Activated CD4-positive, alpha-beta T cell treated with anti-CD3 and anti-CD28 coated beads, Interleukin-2, Interleukin-4, amounts not matched to agents 100 ng/mL and 50 ng/mL, durations not matched to agents 16 hours and 8 hours (primary cell): ENCODE data around the gene CORO7.
"Not testable (repeated sequence)": the region's sequence is repeated elsewhere in the genome, so short reads cannot be mapped to it uniquely, and the experiment has no call there.

Experiments
- DNase-seq: peaks from one replicate; pipeline ENCODE4 v3.0.0-alpha.2; 2020; ENCODE audit warnings: low spot score

The CORO7 gene

DNA sequence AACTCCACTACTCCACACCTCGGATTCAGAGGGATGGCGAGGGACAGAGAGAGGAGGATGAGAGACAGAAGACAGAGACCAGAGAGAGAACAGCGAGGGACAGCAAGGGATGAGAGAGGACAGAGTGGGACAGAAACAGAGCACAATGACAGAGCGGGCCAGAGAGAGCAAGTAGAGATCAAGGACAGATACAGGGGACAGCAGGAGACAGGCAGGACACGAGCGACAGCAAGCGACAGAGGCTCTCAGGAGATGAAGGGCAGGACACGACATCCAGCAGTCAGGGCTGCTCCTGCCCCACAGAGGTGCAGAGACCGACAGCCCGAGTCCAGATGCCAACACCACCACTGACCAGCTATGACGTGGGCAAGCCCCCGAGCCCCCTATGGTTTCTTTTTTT lies 14.9 kb downstream of the CORO7 start:
- DNase-seq, result no peak

DNA sequence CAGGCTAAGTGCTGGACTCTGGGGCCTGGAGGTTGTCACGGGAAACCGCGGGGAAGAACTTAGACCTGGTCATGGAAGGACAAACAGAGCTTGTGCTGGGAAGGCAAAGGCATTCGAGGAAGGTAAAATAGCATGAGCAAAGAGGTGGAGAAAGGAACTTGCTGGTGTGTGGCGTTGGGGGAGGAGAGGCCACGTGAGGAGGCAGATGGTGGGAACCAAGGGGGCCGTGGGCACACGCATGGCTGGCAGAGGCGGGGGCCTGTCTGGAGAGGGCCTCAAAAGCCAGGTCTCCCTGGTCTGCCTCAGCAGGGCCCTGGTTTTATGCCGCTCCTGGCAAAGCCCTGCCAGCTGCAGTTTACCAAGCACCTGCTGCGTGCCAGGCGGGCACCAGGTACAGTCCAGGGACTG lies 15.3 kb downstream of the CORO7 start:
- no peak for DNase-seq

DNA sequence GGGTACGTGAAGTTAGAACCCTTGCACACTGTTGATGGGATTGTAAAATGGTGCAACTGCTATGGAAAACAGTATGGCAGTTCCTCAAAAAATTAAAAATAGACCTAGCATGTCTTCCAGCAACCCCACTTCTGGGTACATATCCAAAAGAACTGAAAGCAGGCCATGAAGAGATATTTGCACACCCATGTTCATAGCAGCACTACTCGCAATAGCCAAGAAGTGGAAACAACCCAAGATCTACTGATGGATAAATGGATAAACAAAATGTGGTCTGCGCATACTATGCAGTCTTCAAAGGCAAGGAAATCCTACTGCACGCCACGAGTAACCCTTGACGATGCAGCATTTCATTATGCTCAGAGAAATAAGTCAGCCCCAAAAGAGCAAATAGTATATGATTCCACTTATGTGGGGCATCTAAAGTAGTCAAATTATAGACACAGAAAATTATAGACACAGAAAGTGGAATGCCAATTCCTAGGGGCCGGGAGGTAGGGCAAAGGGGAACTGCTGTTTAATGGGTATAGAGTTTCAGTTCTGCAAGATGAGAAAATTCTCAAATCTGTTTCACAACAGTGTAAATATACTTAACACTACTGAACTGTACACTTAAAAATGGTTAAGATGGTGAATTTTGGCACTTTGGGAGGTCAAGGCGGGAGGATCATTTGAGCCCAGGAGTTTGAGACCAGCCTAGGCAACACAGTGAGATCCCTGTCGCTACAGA lies 17.2 kb downstream of the CORO7 start:
- DNase-seq, result no peak

DNA sequence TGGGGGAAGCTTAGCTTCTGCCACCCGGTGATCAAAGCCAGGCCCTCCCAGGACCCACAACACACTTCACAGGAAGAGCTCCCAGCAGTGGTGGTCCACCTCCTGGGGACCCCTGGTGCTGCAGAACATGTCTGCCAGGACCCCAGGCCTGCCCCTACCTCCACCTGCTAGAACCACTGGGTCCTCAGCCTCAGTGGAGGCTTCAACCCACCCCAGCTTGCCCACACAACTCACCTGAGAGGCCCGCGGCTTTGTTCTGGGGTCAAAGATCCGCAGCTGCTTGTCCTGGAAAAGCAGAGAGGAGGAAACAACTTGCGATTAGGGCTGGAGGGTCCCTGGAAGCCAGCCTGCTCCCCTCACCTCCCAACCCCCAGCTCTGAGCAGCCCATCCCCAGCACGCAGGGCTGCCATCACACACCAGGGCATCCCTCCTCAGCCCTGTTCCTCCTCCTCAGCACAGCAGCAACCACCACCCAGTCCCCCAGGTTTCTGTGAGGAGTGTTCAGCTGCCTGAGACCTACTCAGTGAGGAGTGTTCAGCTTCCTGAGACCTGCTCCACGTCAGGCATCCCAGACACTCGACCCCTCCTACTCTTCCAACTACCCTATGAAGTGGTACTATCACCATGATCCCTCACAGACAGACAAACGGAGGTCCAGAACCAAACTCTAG lies 21.2 kb downstream of the CORO7 start:
- no peak for DNase-seq

DNA sequence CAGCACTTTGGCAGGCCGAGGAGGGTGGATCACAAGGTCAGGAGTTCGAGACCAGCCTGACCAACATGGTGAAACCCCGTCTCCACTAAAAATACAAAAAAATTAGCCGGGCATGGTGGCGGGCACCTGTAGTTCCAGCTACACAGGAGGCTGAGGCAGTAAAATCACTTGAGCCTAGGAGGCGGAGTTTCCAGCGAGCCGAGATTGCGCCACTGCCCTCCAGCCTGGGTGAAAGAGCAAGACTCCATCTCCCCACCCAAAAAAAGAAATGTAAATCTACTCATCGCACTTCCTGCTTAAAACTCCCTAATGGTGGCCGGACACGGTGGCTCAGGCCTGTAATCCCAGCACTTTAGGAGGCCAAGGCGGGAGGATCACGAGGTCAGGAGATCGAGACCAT lies 22.5 kb downstream of the CORO7 start:
- not testable (repeated sequence) for DNase-seq

DNA sequence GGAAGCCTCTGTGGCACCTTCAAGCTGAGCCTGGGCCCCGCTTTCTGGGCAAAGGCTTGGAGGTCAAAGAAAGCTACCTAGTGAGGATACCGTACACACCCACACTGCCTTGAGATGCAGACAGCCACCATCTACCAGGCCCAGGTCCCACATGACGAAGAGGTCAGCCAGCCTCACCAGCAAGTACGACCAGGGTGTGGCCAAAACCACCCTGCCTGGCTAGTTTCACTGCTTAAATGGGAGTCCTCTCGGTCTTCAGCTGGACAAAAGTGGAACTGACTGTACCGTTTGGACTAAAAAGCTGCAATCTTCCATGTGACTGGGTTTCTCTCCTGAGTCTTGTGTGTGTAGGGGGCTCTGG lies 23.2 kb downstream of the CORO7 start:
- no peak for DNase-seq

DNA sequence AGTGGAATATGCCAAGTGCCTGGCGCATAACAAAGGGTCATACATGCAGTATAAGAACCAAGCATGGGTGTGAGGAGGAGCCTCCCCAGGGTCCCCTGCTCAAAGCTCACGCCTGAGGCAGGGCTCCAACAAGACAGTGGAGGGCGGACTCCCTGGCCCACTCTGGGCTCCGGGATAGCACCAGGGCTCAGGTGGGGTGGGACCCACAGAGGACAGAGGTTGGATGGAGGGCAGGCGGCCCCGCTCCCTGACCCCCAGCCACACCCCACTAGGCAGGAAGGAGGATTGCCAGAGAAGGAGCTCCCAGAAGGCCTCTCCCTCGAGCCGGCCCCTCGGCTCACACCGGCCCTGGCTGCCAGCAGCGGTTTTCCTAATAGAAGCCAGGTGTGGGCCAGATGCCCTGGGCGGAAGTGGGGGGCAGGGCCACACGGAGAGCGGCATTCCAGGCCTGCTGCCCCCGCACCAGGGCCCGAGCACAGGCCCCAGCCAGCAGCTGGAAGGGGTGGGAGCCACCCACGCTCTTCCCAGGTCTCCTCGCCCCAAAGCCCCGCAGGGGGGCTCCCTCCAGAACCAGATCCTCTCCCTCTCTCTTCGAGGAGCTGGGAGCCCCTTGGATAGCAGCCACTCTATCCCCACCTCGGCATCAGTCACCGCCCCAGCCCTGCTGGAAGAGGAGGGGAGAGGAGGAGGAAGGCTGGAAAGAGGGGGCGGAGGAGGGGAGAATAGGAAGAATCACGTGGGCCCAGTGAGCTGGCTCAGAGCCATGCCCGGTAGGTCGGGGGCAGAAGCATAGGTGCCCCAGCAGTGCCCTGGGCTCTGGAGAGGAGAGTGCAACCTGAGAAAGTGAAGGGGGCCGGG lies 23.8 kb downstream of the CORO7 start:
- DNase-seq, result no peak

DNA sequence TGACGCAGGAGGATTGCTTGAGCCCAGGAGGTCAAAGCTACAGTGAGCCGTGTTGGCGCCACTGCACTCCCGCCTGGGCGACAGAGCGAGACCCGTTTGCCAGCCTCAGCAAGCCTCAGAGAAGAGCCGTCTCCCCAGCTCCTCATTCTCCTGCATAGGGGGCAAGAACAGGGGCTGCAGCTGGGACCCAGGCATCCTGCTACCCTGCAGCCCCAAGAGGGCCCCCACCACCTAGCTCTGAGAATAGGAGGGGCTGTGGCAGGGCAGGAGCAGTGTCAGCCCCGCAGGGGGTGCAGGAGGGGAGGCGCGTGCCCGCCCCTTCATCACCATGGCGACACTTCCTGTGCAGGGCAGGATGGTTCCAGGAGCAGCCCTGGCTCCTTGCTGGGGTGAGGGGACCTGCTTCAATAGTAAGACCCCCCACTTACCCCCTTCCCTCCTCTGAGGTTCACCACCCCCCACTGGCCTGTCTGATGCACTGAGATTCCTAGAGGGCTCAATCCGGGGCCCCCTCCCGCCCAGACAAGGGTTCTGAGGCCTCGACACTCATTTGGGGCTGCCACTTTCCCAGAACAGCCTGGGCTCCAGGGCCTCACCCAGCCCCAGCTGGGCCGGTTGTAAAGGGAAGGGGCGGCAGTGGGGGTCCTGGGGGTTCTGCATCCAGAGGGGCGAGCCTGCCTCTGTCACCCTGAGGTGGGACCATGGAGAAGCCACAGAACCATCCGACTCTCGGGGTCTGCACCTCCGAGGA lies 24.6 kb downstream of the CORO7 start:
- DNase-seq, result no peak

DNA sequence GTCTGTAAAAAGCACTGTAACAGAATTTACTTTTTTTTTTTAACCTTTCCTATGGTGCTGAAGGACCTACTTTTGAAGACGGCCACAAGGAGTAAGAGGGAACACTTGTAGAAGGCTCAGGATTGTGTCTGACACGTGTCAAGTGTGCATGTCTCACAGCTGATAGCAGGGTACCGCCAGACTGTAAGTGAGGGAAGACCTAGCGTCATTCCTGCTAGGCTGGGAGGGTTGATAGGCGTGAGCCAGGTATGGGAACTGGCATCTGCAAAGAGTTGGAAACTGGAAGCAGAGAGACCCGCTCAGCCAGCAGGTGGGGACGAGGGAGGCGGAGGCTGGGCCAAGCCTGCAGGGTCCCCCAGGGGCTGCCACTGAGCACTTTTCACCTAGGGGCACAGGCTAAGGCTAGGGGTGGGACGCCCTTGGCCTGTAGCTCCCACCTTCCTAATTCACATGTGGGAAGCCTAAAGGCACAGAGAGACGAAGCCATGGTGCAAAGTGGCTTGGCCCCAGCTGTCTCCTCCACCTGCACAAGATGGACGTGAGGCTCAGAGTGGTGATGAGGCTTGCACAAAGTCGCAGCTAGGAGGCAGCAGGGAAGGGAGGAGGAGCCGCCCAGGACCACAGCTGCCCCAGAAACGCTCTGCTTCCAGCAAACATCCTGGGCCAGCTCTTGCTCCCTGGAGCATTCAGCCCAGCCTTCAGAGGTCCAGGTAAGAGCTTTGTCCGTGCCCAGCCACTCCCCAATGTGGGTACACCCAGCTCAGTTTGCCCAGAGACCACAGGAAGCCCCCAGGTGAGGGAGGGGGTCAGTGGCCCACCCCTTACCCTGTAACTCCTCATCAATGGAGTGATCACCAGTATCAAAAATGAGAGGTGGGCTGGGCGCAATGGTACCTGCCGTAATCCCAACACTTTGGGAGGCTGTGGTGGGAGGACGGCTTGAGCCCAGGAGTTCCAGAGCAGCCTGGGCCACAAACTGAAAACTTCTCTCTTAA lies 25.8 kb downstream of the CORO7 start:
- no peak for DNase-seq

DNA sequence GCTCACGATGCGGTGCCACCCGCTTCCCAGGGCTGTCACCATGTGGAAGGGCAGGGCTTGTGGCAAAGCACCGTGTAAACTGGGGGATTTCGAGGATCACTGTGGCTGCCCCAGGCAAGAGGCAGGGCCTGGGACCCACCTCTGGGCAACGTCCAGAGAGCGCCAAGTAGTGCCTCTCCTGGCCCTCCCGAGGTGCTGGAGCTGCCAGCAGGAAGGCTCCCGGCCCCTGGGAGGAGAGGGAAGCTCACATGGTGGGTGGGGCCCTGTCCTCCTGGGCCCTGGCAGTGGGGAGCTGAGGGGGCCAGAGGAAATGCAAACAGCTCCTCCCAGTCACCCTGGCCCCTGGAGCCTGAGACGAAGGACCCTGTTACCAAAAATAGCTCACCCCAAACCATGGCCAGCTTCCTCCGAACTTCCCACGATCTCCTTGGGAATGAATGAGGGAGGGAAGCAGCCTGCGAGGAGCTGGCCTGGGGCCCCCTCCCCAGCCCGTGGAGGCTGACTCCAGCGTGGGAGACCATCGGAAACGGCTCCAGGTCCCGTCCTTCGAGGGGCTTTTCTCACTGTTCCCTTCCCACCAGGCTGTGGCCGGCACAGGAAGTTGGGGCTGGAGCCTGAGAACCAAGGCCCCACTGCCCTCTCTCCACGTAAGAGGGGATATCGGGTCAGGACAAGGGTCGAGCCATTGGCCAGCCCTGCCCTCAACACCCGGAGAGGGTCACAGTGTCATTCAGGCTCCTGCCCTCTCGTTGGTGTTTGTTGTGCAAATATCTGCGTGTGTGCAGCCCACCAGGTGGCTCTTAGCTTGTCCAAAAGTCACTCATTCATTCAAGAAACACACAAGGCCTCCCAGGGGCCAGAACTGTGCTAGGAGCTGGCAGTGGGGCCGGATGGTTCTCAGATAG lies 27.1 kb downstream of the CORO7 start:
- no peak for DNase-seq

DNA sequence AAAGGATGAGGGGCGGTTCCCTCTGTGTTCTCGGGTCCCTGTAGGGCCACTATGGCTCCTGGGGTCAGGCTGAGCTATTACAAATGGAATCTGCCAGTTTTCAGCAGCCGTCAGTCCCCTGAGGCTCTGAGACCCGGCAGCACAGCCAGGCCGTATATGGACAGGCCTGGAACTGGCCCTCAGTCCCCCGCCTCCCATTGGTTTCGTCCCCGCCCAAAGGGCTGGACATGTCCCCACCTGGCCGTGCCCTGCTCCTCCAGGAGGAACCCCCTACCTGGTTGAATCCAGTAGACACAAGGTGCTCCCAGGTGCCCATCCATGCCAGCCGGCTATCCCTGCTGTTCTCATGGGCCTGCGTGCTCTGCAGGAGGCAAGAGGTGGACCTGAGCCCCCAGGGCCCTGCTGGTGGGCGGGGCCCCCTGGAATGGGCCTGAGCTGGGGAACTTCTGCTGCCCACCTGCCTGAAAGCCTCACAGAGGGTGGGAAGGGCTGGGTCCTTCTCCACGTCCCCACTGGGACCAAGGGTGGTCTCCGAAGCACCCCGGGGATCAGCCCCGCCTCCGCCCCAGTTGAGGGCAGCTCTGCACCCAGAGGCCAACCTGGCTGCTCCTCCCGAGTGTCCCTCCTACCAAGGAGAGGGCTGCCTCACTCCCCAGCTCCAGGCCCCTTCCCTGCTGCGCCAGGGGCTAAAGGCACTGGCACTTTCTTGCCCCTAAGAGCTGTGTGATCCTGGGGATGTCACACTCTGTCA lies 27.9 kb downstream of the CORO7 start:
- no peak for DNase-seq

DNA sequence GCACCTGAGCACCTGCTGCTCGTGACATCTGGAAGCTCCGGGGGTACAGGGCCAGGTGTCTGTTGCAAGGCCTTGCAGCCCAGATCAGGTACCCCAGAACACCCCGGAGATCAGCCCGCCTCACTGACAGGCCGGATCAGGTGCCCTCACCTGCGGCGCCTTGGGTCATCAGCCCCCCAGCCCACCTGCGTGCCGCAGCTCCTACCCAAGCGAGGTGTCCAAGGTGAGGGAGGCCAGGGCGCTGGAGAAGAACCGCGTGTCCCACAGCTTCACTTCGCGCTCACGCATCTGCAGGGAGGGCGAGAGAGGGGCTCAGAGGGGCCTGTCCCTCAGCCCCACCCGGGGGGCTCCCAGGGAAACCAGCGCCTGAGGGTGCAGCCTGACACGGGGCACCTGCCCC lies 28.6 kb downstream of the CORO7 start:
- no peak for DNase-seq

DNA sequence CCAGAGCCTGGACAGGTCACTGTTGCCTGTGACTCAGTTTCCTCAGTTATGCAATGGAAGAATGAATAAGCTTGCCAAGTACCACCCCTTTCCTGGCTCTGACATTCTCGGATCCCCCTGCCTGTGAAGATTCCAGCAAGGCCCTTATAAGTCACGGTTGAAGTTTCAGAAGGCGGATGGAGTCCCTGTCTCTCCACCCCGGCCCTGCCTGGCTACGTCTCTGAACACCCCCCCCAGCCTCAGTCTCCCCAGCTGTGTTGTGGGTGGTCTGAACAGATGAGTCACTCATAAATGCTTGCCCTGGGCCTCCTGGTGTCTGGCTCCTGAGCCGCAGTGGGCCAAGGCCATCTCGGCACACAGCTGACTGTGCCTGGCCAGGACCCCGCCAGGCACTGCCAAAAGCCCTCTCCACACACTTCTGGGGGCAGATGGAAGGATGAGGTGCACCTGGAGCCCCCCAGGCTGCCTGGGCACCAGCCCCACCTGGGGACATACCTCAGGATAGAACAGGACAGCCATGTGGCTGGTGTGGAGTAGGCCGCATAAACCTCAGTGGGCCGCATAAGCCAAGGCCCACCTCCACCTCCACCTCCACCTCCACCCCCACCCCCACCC lies 29.3 kb downstream of the CORO7 start:
- DNase-seq, result no peak

DNA sequence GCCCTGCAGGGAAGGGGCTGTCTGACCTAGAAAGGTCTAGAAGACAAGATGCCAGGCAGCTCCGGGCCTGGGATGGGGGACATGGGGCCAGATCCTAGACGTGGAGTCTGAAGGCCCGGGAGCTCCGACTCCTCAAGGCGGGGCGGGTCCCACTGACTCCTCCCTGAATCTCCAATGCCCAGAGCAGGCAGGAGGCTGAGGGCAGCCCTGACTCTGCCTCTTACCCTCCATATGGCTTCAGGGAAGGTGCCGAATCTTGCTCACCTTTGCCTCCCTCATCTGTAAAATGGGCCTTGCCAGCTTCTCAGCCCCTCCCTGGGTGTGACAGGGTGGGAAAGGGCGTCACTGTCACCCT lies 30.0 kb downstream of the CORO7 start:
- DNase-seq, result no peak

DNA sequence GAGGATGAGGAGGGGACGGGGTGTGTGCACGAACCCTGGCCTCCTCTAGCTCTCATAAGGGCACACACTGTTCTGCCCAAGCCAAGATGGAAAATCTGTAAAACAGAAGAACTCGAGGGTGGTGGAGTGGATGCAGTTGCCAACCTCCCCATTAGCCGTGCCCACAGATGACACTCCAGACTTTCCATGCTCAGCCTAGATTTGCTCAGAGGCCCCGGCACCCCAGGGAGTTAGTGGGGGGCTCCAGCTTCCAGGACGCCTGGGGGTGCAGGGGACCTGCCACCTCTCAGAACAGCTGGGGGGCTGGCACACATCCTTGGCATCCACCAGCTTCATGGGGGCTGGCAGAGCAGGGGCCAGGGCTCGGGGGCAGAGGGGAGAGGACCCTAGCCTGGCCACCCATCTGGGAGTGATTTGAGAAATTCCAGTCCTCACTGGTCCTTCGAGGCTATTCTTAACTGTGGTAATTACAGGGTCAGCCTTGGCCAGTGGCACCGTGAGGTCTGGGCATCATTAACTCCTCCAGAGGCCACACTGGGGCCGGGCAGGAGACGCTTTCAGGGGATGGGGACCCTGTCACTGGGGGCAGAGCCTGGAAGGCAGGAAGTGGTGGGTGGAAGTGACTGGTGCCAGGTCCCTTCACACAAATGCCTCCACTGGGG lies 30.5 kb downstream of the CORO7 start:
- DNase-seq, result no peak

DNA sequence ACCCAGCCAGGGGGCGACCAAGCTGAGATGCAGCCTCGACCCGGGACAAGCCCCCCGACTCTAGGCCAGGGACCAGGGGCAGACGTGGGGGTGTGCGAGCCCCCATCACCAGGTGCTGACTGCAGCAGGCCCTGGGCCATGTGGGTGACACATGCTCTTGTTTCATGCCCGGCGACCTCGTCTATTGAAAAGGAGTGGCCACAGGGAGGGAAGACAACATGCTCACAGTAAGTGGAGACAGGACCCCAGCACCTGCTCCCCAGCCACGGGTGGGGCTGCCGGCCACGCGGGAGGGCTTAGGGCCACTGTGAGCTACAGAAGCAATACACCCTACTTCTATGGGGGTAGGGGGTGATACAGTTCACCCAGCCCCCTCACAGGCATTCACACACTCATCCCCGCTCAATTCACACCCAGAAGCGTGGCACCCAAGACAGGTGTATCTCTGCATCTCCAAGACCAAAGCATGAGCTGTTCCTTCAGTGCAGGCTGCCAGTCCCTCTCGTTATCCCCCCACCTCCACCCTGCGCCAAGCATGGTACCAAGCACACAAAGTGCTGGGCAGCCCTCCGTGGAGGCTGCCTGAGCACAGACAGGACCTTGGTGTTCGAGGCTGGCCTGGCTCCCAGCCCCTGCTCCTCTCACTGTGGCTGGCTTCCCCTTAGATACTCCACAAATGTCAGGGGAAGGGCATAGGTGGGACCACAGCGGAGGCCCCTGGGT lies 31.2 kb downstream of the CORO7 start:
- DNase-seq, result no peak

DNA sequence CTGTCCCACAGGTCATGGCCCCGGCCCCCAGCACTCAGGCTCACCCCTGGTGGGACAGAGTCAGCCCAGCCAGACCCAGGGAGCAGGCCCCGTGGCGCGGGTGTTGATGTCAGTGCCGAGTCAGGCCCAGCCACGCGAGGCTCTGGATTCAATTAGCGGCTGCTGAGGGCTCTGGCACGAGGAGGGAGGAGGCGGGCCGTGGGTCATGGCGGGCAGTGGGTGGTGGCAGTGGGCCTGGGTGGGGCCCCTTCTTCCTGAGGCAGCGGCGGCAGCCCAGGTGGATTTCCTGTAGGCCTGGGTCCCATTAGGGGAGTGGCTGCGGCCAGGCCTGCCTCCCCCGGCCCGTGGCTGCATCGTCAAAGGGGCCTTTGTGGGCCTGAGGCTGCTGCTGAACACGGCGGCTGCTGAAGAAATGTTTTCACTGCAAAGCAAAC lies 31.9 kb downstream of the CORO7 start:
- no peak for DNase-seq
